T-cell (primary cell): ENCODE data around the gene XXYLT1. TPM values are rescaled to one million over a fixed set of nuclear protein-coding genes. Genes with fewer than 3 reads are reported as not detected.

Experiments
- ATAC-seq, 4 experiments: fragments of 200-7000 bp in 3 of 4; fragments of 150-1000 bp in 1 of 4; cut with Tn5 transposase; replicated peaks in 1 of 4; 1 replicate in 3 of 4; 2 replicates in 1 of 4; pipeline ENCODE4 v1.10.0; 2021; ENCODE audit warnings: moderate library complexity in 3 of 4, mild to moderate bottlenecking in 2 of 4, moderate number of reproducible peaks in 1 of 4
- CTCF ChIA-PET, 2 donors: fragments of 300-600 bp; sonication (Branson Sonifier 250); formaldehyde crosslinking; loops; one replicate each; lab custom pipeline; 2022; ENCODE audit warnings: antibody characterized with exemption in 2 of 2; lab: Charles Lee
- POLR2A ChIA-PET, 2 donors: fragments of 300-600 bp; sonication (Branson Sonifier 250); formaldehyde crosslinking; loops; one replicate each; lab custom pipeline; 2022; ENCODE audit warnings: antibody characterized with exemption in 2 of 2; lab: Charles Lee
- DNase-seq, 35 experiments: peaks; one replicate each; pipeline versions ENCODE4 v3.0.0 to v3.0.0-alpha.2; 2013 to 2023
- H3K27ac ChIP-seq: one replicate; pipeline ENCODE4 v1.5.1; 2013; ENCODE audit warnings: low read length
- H3K27me3 ChIP-seq, 2 experiments: replicated peaks in 1 of 2; 1 replicate in 1 of 2; 2 replicates in 1 of 2; pipeline versions ENCODE4 v1.6.1 to v1.7.0; 2013; ENCODE audit warnings: low read length in 1 of 2, mixed read lengths in 1 of 2; ENCODE audit not compliant: control insufficient read depth in 2 of 2, insufficient read depth in 2 of 2; ENCODE audit errors: extremely low read depth in 1 of 2
- H3K36me3 ChIP-seq, 2 donors: 1 replicate in 1 of 2; 2 replicates in 1 of 2; pipeline versions ENCODE4 v1.6.1 to v1.7.0; 2013; ENCODE audit warnings: low read length in 1 of 2; ENCODE audit not compliant: control insufficient read depth in 2 of 2, insufficient read depth in 1 of 2; ENCODE audit errors: extremely low read depth in 1 of 2
- H3K4me1 ChIP-seq, 2 experiments: 1 replicate in 1 of 2; 2 replicates in 1 of 2; pipeline versions ENCODE4 v1.6.1 to v1.7.0; 2013; ENCODE audit warnings: low read length in 2 of 2, mixed read lengths in 1 of 2; ENCODE audit not compliant: insufficient read depth in 2 of 2, control insufficient read depth in 1 of 2; ENCODE audit errors: extremely low read depth in 1 of 2
- H3K4me3 ChIP-seq, 2 donors: 1 replicate in 1 of 2; 2 replicates in 1 of 2; pipeline versions ENCODE4 v1.5.1 to v1.7.0; 2013; ENCODE audit warnings: mild to moderate bottlenecking in 2 of 2, low read length in 1 of 2, moderate library complexity in 1 of 2; ENCODE audit not compliant: control insufficient read depth in 1 of 2; ENCODE audit errors: extremely low read depth in 1 of 2
- H3K9me3 ChIP-seq: 2 replicates; pipeline ENCODE4 v1.7.0; 2013
- H3K27ac Mint-ChIP-seq, 2 donors: one replicate each; pipeline ENCODE4 v1.8.0; 2020 to 2021; ENCODE audit warnings: mild to moderate bottlenecking in 2 of 2, mixed read lengths in 2 of 2
- H3K27me3 Mint-ChIP-seq, 2 donors: one replicate each; pipeline ENCODE4 v1.8.0; 2021 to 2022; ENCODE audit warnings: mixed read lengths in 2 of 2
- H3K36me3 Mint-ChIP-seq: one replicate; pipeline ENCODE4 v1.8.0; 2021; ENCODE audit warnings: mixed read lengths
- H3K4me1 Mint-ChIP-seq, 3 donors: one replicate each; pipeline ENCODE4 v1.8.0; 2020 to 2022; ENCODE audit warnings: mixed read lengths in 3 of 3, mild to moderate bottlenecking in 1 of 3
- H3K4me3 Mint-ChIP-seq, 3 donors: one replicate each; pipeline ENCODE4 v1.8.0; 2020 to 2022; ENCODE audit warnings: mild to moderate bottlenecking in 3 of 3, mixed read lengths in 3 of 3, moderate library complexity in 3 of 3
- H3K9me3 Mint-ChIP-seq, 3 donors: one replicate each; pipeline ENCODE4 v1.8.0; 2020 to 2022; ENCODE audit warnings: mixed read lengths in 3 of 3
- WGBS: methylation state at CpG from one replicate; pipeline ENCODE4 v1.1.5; 2013; ENCODE audit warnings: missing lambda C conversion rate; ENCODE audit not compliant: insufficient coverage; 5-methylcytosine and 5-hydroxymethylcytosine counted together
- total RNA-seq, 35 experiments: library from RNA in 6 of 35; stranded (reverse) in 6 of 35; fragments of 120-200 nt in 1 of 35; gene quantifications; one replicate each; pipeline versions ENCODE4 v1.2.1 to v1.2.4 and lab custom pipeline; 2013 to 2026

Gene XXYLT1
- total RNA-seq, 5 donors from 2014 or later (not counting 1 experiment from before 2014, with no cell fraction given): 4.6 to 9.1 (median 5.7) TPM

- no peak overlapping the region for H3K27ac Mint-ChIP-seq
- ChIA-PET POLR2A (interaction anchor here in 1 of 2 donors (0.7 kb wide), 1 partner anchor 22 kb away, joined by 7 read pairs; no protein-coding TSS in a partner anchor), CTCF (no interaction called here)
- no peak for ATAC-seq
- 93% methylated on average over 8 of the region's 14 CpGs for WGBS
- Histone ChIP-seq H3K36me3 (no peaks in the 10 kb centered on the region), H3K4me3 (no peak overlapping the region), H3K9me3 (no peaks in the 10 kb centered on the region), H3K4me1 (peaks cover 0 to 2% of the 10 kb centered on the region in 2 experiments), H3K27me3 (no peaks in the 10 kb centered on the region), H3K27ac (no peak overlapping the region)
- H3K4me1 Mint-ChIP-seq: peaks cover 8 to 14% (median 9%) of the 10 kb centered on the region in 3 donors
- peaks cover 0 to 4% (median 0%) of the 10 kb centered on the region in 3 donors for H3K9me3 Mint-ChIP-seq
- no peak for DNase-seq
- peaks cover 6% of the 10 kb centered on the region for H3K36me3 Mint-ChIP-seq
- no peaks in the 10 kb centered on the region for H3K27me3 Mint-ChIP-seq
- H3K4me3 Mint-ChIP-seq: no peak overlapping the region
These were observed 58.1 kb downstream of the XXYLT1 start for GRCh38 chr3:195212749-195213375.

DNA sequence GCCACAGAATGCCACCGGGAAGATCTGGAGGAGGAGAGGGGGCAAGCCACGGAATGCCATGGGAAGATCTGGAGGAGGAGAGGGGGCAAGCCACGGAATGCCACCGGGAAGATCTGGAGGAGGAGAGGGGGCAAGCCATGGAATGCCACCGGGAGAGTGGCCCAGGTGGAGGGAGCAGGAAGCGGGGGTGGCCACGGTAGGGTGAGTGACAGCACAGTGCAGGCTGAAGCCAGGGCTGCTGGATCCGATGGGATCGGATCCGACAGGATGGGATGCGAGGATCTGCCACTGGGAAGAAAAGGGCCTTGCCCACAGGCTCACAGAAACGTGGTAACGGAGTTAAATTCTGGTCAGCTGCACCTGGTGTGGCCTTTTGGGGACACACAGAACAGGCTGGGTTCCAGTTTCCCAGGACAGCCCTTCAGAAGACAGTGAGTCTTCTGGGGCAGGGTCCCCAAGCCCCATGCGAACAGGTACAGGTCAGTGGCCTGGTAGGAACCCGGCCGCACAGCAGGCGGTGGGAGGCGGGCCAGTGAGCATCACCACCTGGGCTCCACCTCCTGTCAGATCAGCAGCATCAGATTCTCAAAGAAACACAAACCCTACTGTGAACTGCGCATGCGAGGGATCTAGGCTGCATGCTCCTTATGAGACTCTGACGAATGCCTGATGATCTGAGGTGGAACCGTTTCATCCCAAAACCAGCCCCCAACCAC is 58.8 kb downstream of the XXYLT1 start:
- Mint-ChIP-seq H3K4me1 (peaks cover 8 to 14% (median 9%) of the 10 kb centered on the region in 3 donors), H3K9me3 (peaks cover 0 to 4% (median 0%) of the 10 kb centered on the region in 3 donors), H3K4me3 (no peak overlapping the region), H3K36me3 (peaks cover 6% of the 10 kb centered on the region), H3K27ac (no peak overlapping the region), H3K27me3 (no peaks in the 10 kb centered on the region)
- 93% methylated on average over 22 of the region's 22 CpGs for WGBS
- no peaks in the 10 kb centered on the region for H3K27me3 ChIP-seq
- POLR2A ChIA-PET: no interaction called here
- CTCF ChIA-PET: no interaction called here
- H3K36me3 ChIP-seq: no peaks in the 10 kb centered on the region
- no peak for ATAC-seq
- no peak overlapping the region for H3K4me3 ChIP-seq
- H3K9me3 ChIP-seq: no peaks in the 10 kb centered on the region
- no peak overlapping the region for H3K27ac ChIP-seq
- H3K4me1 ChIP-seq: peaks cover 0 to 2% of the 10 kb centered on the region in 2 experiments
- DNase-seq: no peak

GRCh38 chr3:195210266-195210973 is 60.5 kb downstream of the XXYLT1 start:
- ATAC-seq (no peak), DNase-seq (no peak)
- POLR2A ChIA-PET: no interaction called here
- Mint-ChIP-seq H3K27ac (no peak overlapping the region), H3K4me3 (no peak overlapping the region), H3K4me1 (peaks cover 8 to 15% (median 10%) of the 10 kb centered on the region in 3 donors), H3K27me3 (no peaks in the 10 kb centered on the region), H3K9me3 (peaks cover 0 to 4% (median 0%) of the 10 kb centered on the region in 3 donors), H3K36me3 (peaks cover 4% of the 10 kb centered on the region)
- H3K4me1 ChIP-seq: peaks cover 0 to 2% of the 10 kb centered on the region in 2 experiments
- no peaks in the 10 kb centered on the region for H3K27me3 ChIP-seq
- no peak overlapping the region for H3K4me3 ChIP-seq
- H3K27ac ChIP-seq: no peak overlapping the region
- H3K9me3 ChIP-seq: no peaks in the 10 kb centered on the region
- CTCF ChIA-PET: no interaction called here
- WGBS: 90% methylated on average over 10 of the region's 13 CpGs
- H3K36me3 ChIP-seq: no peaks in the 10 kb centered on the region

GRCh38 chr3:195209847-195210265 is 61.1 kb downstream of the XXYLT1 start:
- ATAC-seq (no peak), DNase-seq (no peak)
- Mint-ChIP-seq H3K9me3 (peaks cover 0 to 4% (median 0%) of the 10 kb centered on the region in 3 donors), H3K36me3 (peaks cover 4% of the 10 kb centered on the region), H3K4me1 (peaks cover 12 to 19% (median 13%) of the 10 kb centered on the region in 3 donors), H3K27me3 (no peaks in the 10 kb centered on the region), H3K27ac (no peak overlapping the region), H3K4me3 (no peak overlapping the region)
- POLR2A ChIA-PET: no interaction called here
- 97% methylated on average over 11 of the region's 12 CpGs for WGBS
- CTCF ChIA-PET: no interaction called here
- no peaks in the 10 kb centered on the region for H3K27me3 ChIP-seq
- H3K9me3 ChIP-seq: no peaks in the 10 kb centered on the region
- H3K27ac ChIP-seq: no peak overlapping the region
- peaks cover 0 to 2% of the 10 kb centered on the region in 2 experiments for H3K4me1 ChIP-seq
- no peaks in the 10 kb centered on the region for H3K36me3 ChIP-seq
- H3K4me3 ChIP-seq: no peak overlapping the region

DNA sequence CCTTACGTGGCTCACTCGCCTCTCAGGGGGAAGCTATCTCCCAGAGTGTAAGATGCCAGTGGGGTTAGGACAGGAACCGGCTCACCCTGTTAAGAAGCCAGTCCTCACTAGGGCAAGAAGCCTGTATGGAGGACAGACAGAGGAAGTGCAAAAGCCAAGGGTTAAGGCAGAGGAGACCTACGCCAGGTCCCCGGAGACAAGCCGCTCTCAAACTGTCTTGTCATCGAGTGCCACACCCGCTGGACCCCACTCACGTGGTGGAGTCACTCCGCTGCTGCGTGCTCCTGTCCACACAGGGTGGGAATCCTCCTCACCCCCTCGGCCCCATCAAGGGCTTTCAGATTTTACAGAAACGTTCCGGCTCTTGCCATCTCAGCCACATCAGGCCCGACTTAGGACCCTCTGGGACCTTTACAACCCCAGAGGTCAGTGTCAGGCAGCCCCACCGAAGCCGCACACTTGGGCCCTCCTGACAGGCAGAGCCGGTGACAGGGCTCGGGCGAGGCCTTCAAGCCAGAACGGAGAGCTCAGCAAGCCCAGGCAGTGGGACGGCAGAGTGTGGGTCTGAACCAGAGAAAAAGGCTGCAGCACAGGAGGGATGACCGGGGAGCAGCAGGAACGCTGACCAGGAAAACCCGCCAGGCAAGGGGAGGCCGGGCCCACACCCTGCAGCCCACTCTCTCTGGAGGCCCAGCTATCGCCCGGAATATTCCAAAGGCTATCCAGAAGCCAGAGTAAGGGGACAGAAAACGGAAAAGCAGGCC is 61.7 kb downstream of the XXYLT1 start:
- H3K4me3 ChIP-seq: no peak overlapping the region
- no peak for DNase-seq
- Mint-ChIP-seq H3K4me3 (no peak overlapping the region), H3K27ac (no peak overlapping the region), H3K9me3 (peaks cover 0 to 4% (median 0%) of the 10 kb centered on the region in 3 donors), H3K36me3 (peaks cover 4% of the 10 kb centered on the region), H3K4me1 (peaks cover 17 to 19% (median 19%) of the 10 kb centered on the region in 3 donors), H3K27me3 (no peaks in the 10 kb centered on the region)
- ChIA-PET CTCF (no interaction called here), POLR2A (no interaction called here)
- no peak for ATAC-seq
- H3K4me1 ChIP-seq: peaks cover 0 to 6% of the 10 kb centered on the region in 2 experiments
- no peaks in the 10 kb centered on the region for H3K36me3 ChIP-seq
- H3K27ac ChIP-seq: no peak overlapping the region
- WGBS: 93% methylated on average over 28 of the region's 29 CpGs
- H3K9me3 ChIP-seq: no peaks in the 10 kb centered on the region
- H3K27me3 ChIP-seq: no peaks in the 10 kb centered on the region

- no peak overlapping the region for H3K27ac ChIP-seq
- CTCF ChIA-PET: no interaction called here
- DNase-seq (no peak), ATAC-seq (no peak)
- H3K4me1 ChIP-seq: peaks cover 0 to 6% of the 10 kb centered on the region in 2 experiments
- no peaks in the 10 kb centered on the region for H3K36me3 ChIP-seq
- H3K4me3 ChIP-seq: no peak overlapping the region
- no peaks in the 10 kb centered on the region for H3K27me3 Mint-ChIP-seq
- peaks cover 19 to 22% (median 19%) of the 10 kb centered on the region in 3 donors for H3K4me1 Mint-ChIP-seq
- H3K27ac Mint-ChIP-seq: peak overlapping the region in 1 of 2 donors; percentile 50
- H3K36me3 Mint-ChIP-seq: peaks cover 4% of the 10 kb centered on the region
- no peaks in the 10 kb centered on the region for H3K27me3 ChIP-seq
- no peak overlapping the region for H3K4me3 Mint-ChIP-seq
- H3K9me3 ChIP-seq: no peaks in the 10 kb centered on the region
- peaks cover 0 to 4% (median 0%) of the 10 kb centered on the region in 3 donors for H3K9me3 Mint-ChIP-seq
- no CpG with 5 or more reads among the region's 7 CpGs for whole genome bisulfite sequencing
- POLR2A ChIA-PET: no interaction called here
These were observed 62.3 kb downstream of the XXYLT1 start for GRCh38 chr3:195208631-195209030.
